Measurements from ENCODE around the gene EPHB6. TPM values are rescaled to one million over a fixed set of nuclear protein-coding genes. Genes with fewer than 3 reads are reported as not detected.

EPHB6 gene
- total RNA-seq, 1 donor from 2014 or later = 3.3 TPM

DNA sequence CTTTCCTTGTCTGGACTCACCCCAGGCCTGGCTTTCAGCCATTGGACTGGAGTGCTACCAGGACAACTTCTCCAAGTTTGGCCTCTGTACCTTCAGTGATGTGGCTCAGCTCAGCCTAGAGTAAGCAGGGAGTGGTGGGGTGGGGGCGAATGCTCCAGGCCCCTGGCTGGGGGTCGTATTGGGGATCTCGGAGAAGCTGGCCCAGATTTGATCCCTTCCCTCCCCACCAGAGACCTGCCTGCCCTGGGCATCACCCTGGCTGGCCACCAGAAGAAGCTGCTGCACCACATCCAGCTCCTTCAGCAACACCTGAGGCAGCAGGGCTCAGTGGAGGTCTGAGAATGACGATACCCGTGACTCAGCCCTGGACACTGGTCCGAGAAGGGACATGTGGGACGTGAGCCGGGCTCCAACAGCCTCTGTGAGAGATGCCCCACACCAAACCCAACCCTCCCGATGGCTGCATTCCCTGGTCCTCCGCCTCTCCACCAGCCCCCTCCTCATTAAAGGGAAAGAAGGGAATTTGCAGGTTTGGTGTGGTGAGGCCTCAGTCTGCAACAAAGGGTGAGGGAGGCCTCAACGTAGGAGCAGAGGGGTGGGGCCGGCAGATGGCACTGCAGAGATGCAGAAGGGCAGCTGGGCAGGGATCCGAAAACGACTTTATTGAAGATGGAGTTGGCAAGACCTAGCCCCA lies 15.8 kb downstream of the EPHB6 start:
- Histone ChIP-seq H3K27me3 (ENCODE audit: control insufficient read depth, insufficient read depth, low read length) (no peaks in the 10 kb centered on the region), H3K4me3 (ENCODE audit: low read depth, low read length) (no peak overlapping the region), H3K36me3 (ENCODE audit: control insufficient read depth, insufficient read depth, low read length) (no peaks in the 10 kb centered on the region)
- TF ChIP-seq, protein P1, sequence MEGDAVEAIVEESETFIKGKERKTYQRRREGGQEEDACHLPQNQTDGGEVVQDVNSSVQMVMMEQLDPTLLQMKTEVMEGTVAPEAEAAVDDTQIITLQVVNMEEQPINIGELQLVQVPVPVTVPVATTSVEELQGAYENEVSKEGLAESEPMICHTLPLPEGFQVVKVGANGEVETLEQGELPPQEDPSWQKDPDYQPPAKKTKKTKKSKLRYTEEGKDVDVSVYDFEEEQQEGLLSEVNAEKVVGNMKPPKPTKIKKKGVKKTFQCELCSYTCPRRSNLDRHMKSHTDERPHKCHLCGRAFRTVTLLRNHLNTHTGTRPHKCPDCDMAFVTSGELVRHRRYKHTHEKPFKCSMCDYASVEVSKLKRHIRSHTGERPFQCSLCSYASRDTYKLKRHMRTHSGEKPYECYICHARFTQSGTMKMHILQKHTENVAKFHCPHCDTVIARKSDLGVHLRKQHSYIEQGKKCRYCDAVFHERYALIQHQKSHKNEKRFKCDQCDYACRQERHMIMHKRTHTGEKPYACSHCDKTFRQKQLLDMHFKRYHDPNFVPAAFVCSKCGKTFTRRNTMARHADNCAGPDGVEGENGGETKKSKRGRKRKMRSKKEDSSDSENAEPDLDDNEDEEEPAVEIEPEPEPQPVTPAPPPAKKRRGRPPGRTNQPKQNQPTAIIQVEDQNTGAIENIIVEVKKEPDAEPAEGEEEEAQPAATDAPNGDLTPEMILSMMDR (IDR thresholded peaks at IDR 0.05; ENCODE audit: insufficient read depth, low read length, poor library complexity, severe bottlenecking) = no peak
- no peak for DNase-seq (ENCODE audit: low read depth)

DNA sequence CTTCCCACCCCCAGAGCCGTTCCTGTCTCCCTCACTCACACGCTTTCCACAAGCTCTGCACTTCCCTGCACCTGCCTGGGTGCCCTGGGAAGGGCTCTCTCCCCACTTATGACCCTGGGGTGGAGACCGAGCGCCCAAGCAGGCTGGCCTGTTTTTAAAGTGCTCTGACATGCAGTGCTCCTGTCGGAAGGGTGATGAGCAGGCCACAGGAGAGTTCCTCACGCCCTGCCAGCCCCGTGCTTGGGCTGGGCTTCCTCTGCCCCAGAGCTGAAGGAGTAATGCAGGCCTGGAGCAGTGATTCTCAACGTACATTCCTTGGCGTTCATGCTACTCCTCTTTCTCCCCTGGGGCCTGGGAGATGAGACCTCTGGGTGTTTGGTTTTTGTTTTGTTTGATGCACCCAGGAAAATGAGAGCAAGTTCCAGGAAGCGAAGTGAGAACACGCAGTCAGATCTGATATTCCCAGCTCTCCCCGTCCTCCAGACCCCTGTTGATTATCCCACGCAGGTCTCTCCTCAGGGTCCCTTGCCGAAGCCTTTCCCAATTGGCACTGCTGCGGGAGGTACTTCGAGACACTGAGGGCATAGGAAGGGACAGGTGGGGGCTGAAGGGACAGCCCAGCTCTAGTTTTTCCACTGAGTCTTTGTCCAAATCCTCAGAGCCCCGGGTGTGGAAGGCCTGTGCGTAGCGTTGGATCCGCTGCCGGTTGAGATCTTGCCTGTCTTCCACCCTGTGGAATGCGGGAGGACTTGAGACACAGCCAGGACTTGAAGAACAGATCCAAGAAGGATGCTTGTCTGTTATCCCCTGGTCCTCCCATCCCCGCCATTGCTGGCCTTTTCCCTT lies 16.6 kb downstream of the EPHB6 start:
- Histone ChIP-seq H3K36me3 (ENCODE audit: control insufficient read depth, insufficient read depth, low read length) (no peaks in the 10 kb centered on the region), H3K27me3 (ENCODE audit: control insufficient read depth, insufficient read depth, low read length) (no peaks in the 10 kb centered on the region), H3K4me3 (ENCODE audit: low read depth, low read length) (no peak overlapping the region)
- no peak for DNase-seq (ENCODE audit: low read depth)
- TF ChIP-seq, protein P1 (IDR thresholded peaks at IDR 0.05; ENCODE audit: insufficient read depth, low read length, poor library complexity, severe bottlenecking) = no peak

DNA sequence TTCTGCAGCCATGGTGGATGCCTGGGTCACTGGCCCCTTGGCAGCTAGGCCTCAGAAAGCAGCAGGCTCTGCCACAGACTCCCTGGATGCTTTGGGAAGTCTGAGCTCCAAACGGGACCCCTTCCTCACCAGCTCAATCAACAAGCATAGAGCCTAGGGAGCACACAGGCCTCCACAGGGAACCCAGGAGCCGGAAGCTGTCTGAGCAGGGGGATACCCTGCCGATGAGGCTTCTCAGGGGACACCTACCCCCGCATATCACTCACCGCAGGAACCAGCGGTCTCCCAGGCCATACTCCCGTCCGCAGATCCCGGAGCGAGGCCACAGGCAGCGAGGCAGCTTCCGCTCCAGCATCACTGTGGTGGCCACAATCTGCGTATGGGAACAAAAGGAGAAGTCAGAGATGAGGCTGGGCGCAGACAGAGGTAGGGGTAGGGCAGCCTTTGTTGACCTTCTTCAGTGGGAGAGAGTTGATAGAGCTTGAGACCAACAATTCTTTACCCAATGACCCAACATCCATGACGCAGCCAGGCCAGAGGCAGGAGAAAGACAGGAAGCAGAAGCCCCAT lies 17.3 kb downstream of the EPHB6 start:
- no peaks in the 10 kb centered on the region for H3K36me3 ChIP-seq (ENCODE audit: control insufficient read depth, insufficient read depth, low read length)
- no peaks in the 10 kb centered on the region for H3K27me3 ChIP-seq (ENCODE audit: control insufficient read depth, insufficient read depth, low read length)
- H3K4me3 ChIP-seq (ENCODE audit: low read depth, low read length) = no peak overlapping the region
- TF ChIP-seq, protein P1 (IDR thresholded peaks at IDR 0.05; ENCODE audit: insufficient read depth, low read length, poor library complexity, severe bottlenecking) = no peak
- no peak for DNase-seq (ENCODE audit: low read depth)

DNA sequence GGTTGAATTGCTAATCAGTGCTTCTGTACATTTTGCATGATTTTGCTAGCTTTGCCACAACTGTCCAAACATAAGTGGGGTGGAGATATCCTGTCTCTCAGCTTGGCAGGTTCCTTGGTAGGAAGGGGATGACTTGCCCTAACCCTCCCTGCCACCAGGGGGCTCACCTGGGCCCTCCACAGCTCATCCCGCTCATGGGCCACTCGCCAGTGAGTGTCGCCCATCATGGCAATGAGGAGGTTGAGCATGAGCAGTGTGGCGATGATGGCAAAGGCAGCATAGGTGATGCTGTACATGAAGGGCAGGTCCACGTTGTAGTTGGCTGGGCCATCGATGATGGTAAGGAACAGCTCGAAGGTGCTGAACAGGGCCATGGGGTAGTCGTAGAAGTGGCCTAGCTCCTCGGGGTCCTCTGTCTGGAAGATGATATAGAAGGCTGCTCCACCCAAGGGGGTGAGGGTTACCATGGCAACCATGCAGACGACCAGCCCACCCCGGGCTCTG lies 18.5 kb downstream of the EPHB6 start:
- no peak for DNase-seq (ENCODE audit: low read depth)
- Histone ChIP-seq H3K36me3 (ENCODE audit: control insufficient read depth, insufficient read depth, low read length) (no peaks in the 10 kb centered on the region), H3K4me3 (ENCODE audit: low read depth, low read length) (no peak overlapping the region), H3K27me3 (ENCODE audit: control insufficient read depth, insufficient read depth, low read length) (no peaks in the 10 kb centered on the region)
- TF ChIP-seq, protein P1 (IDR thresholded peaks at IDR 0.05; ENCODE audit: insufficient read depth, low read length, poor library complexity, severe bottlenecking) = peak; percentile 46

DNA sequence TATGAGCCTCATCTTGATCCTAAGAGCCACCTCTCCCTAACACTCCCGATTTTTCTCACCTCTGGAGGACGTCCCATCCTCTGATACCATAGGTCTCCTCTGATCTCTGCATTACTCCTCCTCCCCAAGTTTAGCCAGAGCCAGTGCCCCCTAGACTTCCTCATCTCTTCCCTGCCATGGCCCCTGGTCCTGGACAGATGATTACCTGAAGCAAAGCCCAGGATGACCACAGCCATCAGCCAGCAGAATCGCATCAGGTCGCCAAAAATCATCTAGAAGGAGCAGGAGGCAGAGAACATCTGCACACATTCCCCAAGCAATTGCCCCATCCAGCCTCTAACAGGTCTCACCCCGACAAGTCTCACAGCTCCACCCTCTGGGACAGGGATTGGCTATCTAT lies 19.0 kb downstream of the EPHB6 start:
- Histone ChIP-seq H3K27me3 (ENCODE audit: control insufficient read depth, insufficient read depth, low read length) (no peaks in the 10 kb centered on the region), H3K4me3 (ENCODE audit: low read depth, low read length) (no peak overlapping the region), H3K36me3 (ENCODE audit: control insufficient read depth, insufficient read depth, low read length) (no peaks in the 10 kb centered on the region)
- DNase-seq (ENCODE audit: low read depth) = no peak
- TF ChIP-seq, protein P1 (IDR thresholded peaks at IDR 0.05; ENCODE audit: insufficient read depth, low read length, poor library complexity, severe bottlenecking) = no peak

Data from kidney epithelial cell (primary cell).